HEK293 (cell line): ENCODE data around the gene ICE1.

Experiments used
- YY1 ChIP-seq: fragments of 450-650 bp; formaldehyde crosslinking; IDR thresholded peaks from 2 replicates; pipeline ENCODE4 v1.5.1; 2018; ENCODE audit warnings: missing biosample characterization, missing genetic modification characterization
- ZNF248 ChIP-seq: fragments of 450-650 bp; formaldehyde crosslinking; IDR thresholded peaks from 2 replicates; pipeline ENCODE4 v1.5.1; 2017; ENCODE audit warnings: missing biosample characterization, missing genetic modification characterization
- ZNF274 ChIP-seq, 2 experiments: fragments of 200-500 bp in 1 of 2; fragments of 450-650 bp in 1 of 2; sonication (Bioruptor generic) in 1 of 2; formaldehyde crosslinking in 1 of 2; IDR thresholded peaks; 2 replicates each; pipeline versions ENCODE4 v1.5.1 to v1.6.1; 2014 to 2016; ENCODE audit warnings: borderline replicate concordance in 1 of 2, inconsistent platforms in 1 of 2, low read length in 1 of 2, missing biosample characterization in 1 of 2, missing genetic modification characterization in 1 of 2
- ZNF768 ChIP-seq: fragments of 450-650 bp; formaldehyde crosslinking; IDR thresholded peaks from 2 replicates; pipeline ENCODE4 v1.5.1; 2018; ENCODE audit warnings: missing biosample characterization, mild to moderate bottlenecking, missing genetic modification characterization
- TF ChIP-seq, protein P1 (sequence below): fragments of 450-650 bp; formaldehyde crosslinking; IDR thresholded peaks from 2 replicates; pipeline ENCODE4 v1.5.1; 2016; ENCODE audit warnings: missing biosample characterization, missing genetic modification characterization
- TF ChIP-seq, protein P2 (sequence below): fragments of 450-650 bp; formaldehyde crosslinking; IDR thresholded peaks from 2 replicates; pipeline ENCODE4 v1.5.1; 2016; ENCODE audit warnings: missing biosample characterization, missing genetic modification characterization

DNA sequence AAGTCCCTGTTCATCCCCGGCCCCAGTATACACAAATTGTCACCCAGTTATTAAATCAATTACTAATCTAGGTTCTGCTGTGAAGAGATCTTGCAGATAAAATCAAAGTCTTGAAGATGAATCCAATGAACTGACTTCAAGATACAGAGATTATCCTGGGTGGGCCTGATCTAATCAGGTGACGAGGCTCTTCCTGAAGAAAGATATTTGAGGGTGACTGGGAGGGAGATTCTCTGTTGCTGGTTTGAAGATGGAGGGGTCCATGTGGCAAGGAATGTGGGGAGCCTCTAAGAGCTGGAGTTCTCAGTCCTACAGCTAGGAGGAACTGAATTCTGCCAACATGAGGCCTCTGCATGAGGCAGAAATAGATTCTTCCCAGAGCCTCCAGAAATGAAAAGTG lies 36.1 kb upstream of the ICE1 start:
- TF ChIP-seq ZNF768 (no peak), YY1 (tag by site-specific recombination) (no peak), ZNF248 (tag by site-specific recombination) (no peak), ZNF274 (IDR thresholded peaks at IDR 0.05; ENCODE audit: low read length) (no peak), ZNF274 (tag by site-specific recombination; IDR thresholded peaks at IDR 0.05; ENCODE audit: borderline replicate concordance) (no peak)
- TF ChIP-seq, protein P1, sequence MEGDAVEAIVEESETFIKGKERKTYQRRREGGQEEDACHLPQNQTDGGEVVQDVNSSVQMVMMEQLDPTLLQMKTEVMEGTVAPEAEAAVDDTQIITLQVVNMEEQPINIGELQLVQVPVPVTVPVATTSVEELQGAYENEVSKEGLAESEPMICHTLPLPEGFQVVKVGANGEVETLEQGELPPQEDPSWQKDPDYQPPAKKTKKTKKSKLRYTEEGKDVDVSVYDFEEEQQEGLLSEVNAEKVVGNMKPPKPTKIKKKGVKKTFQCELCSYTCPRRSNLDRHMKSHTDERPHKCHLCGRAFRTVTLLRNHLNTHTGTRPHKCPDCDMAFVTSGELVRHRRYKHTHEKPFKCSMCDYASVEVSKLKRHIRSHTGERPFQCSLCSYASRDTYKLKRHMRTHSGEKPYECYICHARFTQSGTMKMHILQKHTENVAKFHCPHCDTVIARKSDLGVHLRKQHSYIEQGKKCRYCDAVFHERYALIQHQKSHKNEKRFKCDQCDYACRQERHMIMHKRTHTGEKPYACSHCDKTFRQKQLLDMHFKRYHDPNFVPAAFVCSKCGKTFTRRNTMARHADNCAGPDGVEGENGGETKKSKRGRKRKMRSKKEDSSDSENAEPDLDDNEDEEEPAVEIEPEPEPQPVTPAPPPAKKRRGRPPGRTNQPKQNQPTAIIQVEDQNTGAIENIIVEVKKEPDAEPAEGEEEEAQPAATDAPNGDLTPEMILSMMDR (tag by site-specific recombination), result no peak
- TF ChIP-seq, protein P2, sequence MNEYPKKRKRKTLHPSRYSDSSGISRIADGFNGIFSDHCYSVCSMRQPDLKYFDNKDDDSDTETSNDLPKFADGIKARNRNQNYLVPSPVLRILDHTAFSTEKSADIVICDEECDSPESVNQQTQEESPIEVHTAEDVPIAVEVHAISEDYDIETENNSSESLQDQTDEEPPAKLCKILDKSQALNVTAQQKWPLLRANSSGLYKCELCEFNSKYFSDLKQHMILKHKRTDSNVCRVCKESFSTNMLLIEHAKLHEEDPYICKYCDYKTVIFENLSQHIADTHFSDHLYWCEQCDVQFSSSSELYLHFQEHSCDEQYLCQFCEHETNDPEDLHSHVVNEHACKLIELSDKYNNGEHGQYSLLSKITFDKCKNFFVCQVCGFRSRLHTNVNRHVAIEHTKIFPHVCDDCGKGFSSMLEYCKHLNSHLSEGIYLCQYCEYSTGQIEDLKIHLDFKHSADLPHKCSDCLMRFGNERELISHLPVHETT (tag by site-specific recombination), result no peak
